Right lobe of liver (tissue), 6 donors: ENCODE results near the gene SLC11A2. TPM values are rescaled to one million over a fixed set of nuclear protein-coding genes. Genes with fewer than 3 reads are reported as not detected.
A peak's percentile ranks its signal among the peaks of the same experiment; 100 is the strongest.

ENCODE experiments used
- ATAC-seq, 4 donors: fragments of 200-7000 bp; cut with Tn5 transposase; one replicate each; pipeline ENCODE4 v1.9.1; 2020; ENCODE audit warnings: mild to moderate bottlenecking in 4 of 4, moderate library complexity in 4 of 4
- DNase-seq, 3 donors: peaks; one replicate each; pipeline ENCODE4 v3.0.0-alpha.2; 2020
- H3K27ac ChIP-seq, 3 donors: fragments of 200-600 bp; one replicate each; pipeline ENCODE4 v1.8.0; 2022
- H3K27me3 ChIP-seq, 2 donors: fragments of 200-600 bp; one replicate each; pipeline ENCODE4 v1.8.0; 2022
- H3K36me3 ChIP-seq, 4 donors: fragments of 200-600 bp; sonication (generic) in 1 of 4; one replicate each; pipeline versions ENCODE4 v1.5.1 to v1.8.0; 2017 to 2022; ENCODE audit warnings: control low read depth in 1 of 4
- H3K4me1 ChIP-seq, 4 donors: fragments of 200-600 bp; sonication (generic) in 1 of 4; one replicate each; pipeline versions ENCODE4 v1.5.1 to v1.8.0; 2017 to 2022; ENCODE audit warnings: control low read depth in 1 of 4
- H3K4me3 ChIP-seq, 3 donors: fragments of 200-600 bp; one replicate each; pipeline ENCODE4 v1.8.0; 2022
- H3K9me3 ChIP-seq, 4 donors: fragments of 200-600 bp; sonication (generic) in 1 of 4; one replicate each; pipeline versions ENCODE4 v1.5.1 to v1.8.0; 2017 to 2022; ENCODE audit warnings: control low read depth in 1 of 4
- POLR2A ChIP-seq: fragments of 450-650 bp; IDR thresholded peaks from one replicate; pipeline ENCODE4 v1.6.1; 2017; ENCODE audit warnings: antibody characterized with exemption, mild to moderate bottlenecking
- WGBS: methylation state at CpG from one replicate; pipeline ENCODE4 v1.1.6; 2018; ENCODE audit warnings: low coverage, low lambda C conversion rate; ENCODE audit not compliant: insufficient coverage; ENCODE audit errors: missing lambda C conversion rate; 5-methylcytosine and 5-hydroxymethylcytosine counted together
- intact Hi-C, 2 donors: fragments of 100-400 bp; cut with DNase I; formaldehyde crosslinking; loops; one replicate each; pipeline versions ENCODE4 v1.11.2 to v1.14.1; 2022
- total RNA-seq, 6 experiments: library from RNA; depleted of rRNA in 2 of 6; stranded (reverse); fragments of >200 nt in 2 of 6; fragmentation: NEBNext Ultra II Directional in 3 of 6; extraction: Animal tissue kit (Norgen Biotek cat#: 25700) in 3 of 6; gene quantifications; one replicate each; pipeline versions ENCODE4 v1.1.0 to v1.2.4, GENCODE V29; 2016 to 2023
- TF ChIP-seq, protein P1 (sequence below), 4 donors: fragments of 200-600 bp in 3 of 4; fragments of 450-650 bp in 1 of 4; IDR thresholded peaks; one replicate each; pipeline versions ENCODE4 v1.5.1 to v1.8.0; 2016 to 2022; ENCODE audit warnings: antibody characterized with exemption in 4 of 4, mild to moderate bottlenecking in 2 of 4
- donor health status: DM: no; HTN: yes; CAD: no.
- donor health status: DM: no; HTN: no; CAD: no.
- donor health status: DM: no; HTN: no; CAD: no.
- donor health status: DM: no; HTN: yes; CAD: no.
- donor health status: DM: no; HTN: yes; CAD: no.

Gene SLC11A2
- total RNA-seq, 6 experiments from 2014 or later = 27.8 to 51.6 (median 34.2) TPM

- Histone ChIP-seq H3K4me1 (peaks cover 0 to 10% (median 0%) of the 10 kb centered on the region in 4 donors), H3K36me3 (peaks cover 0 to 69% (median 38%) of the 10 kb centered on the region in 4 donors), H3K27me3 (no peaks in the 10 kb centered on the region), H3K27ac (no peak overlapping the region), H3K9me3 (no peaks in the 10 kb centered on the region), H3K4me3 (no peak overlapping the region)
- DNase-seq (no peak), ATAC-seq (no peak)
- TF ChIP-seq POLR2A = no peak
- TF ChIP-seq, protein P1, sequence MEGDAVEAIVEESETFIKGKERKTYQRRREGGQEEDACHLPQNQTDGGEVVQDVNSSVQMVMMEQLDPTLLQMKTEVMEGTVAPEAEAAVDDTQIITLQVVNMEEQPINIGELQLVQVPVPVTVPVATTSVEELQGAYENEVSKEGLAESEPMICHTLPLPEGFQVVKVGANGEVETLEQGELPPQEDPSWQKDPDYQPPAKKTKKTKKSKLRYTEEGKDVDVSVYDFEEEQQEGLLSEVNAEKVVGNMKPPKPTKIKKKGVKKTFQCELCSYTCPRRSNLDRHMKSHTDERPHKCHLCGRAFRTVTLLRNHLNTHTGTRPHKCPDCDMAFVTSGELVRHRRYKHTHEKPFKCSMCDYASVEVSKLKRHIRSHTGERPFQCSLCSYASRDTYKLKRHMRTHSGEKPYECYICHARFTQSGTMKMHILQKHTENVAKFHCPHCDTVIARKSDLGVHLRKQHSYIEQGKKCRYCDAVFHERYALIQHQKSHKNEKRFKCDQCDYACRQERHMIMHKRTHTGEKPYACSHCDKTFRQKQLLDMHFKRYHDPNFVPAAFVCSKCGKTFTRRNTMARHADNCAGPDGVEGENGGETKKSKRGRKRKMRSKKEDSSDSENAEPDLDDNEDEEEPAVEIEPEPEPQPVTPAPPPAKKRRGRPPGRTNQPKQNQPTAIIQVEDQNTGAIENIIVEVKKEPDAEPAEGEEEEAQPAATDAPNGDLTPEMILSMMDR (IDR thresholded peaks at IDR 0.05) = no peak
- intact Hi-C loops = loop anchor here in 1 of 2 donors (10.0 kb wide), 1 partner anchor 186 kb away; no protein-coding TSS in a partner anchor
- 83% methylated on average over 3 of the region's 7 CpGs for WGBS
Measured at GRCh38 chr12:51059086-51059485, 32.9 kb upstream of the SLC11A2 start.

DNA sequence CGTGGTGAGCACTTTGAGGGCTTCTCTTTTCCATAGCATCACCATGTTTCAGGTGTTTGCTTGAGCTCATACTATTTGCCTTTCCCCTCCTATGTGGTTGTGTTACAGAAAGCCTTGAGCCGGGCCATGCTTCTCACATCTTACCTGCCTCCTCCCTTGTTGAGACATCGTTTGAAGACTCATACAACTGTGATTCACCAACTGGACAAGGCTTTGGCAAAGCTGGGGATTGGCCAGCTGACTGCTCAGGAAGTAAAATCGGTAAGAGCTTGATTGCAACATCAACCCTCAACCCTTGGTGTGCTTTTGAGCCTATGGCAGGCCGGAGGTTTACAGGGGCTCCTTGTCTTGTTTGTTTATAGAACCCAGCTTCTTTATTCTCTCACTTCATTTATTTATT lies 30.1 kb upstream of the SLC11A2 start:
- intact Hi-C loops = loop anchor here in 1 of 2 donors (10.0 kb wide), 1 partner anchor 189 kb away; no protein-coding TSS in a partner anchor
- WGBS = 35% methylated on average over 3 of the region's 5 CpGs
- peak in 3 of 4 donors; percentile 24 to 67 (median 29) for ATAC-seq
- DNase-seq = peak in 1 of 3 donors; percentile 28
- no peak overlapping the region for H3K4me3 ChIP-seq
- H3K36me3 ChIP-seq = peaks cover 0 to 85% (median 50%) of the 10 kb centered on the region in 4 donors
- no peaks in the 10 kb centered on the region for H3K27me3 ChIP-seq
- H3K27ac ChIP-seq = no peak overlapping the region
- no peaks in the 10 kb centered on the region for H3K4me1 ChIP-seq
- TF ChIP-seq, protein P1 (IDR thresholded peaks at IDR 0.05) = no peak
- TF ChIP-seq POLR2A = no peak
- no peaks in the 10 kb centered on the region for H3K9me3 ChIP-seq

- DNase-seq = no peak
- whole genome bisulfite sequencing = 100% methylated on average over 1 of the region's 2 CpGs
- H3K27ac ChIP-seq = no peak overlapping the region
- ATAC-seq = no peak
- no peak overlapping the region for H3K4me3 ChIP-seq
- TF ChIP-seq, protein P1 (IDR thresholded peaks at IDR 0.05) = no peak
- TF ChIP-seq POLR2A = no peak
- intact Hi-C loops = loop anchor here in 1 of 2 donors (10.0 kb wide), 1 partner anchor 190 kb away; no protein-coding TSS in a partner anchor
- no peaks in the 10 kb centered on the region for H3K27me3 ChIP-seq
- peaks cover 0 to 89% (median 48%) of the 10 kb centered on the region in 4 donors for H3K36me3 ChIP-seq
- no peaks in the 10 kb centered on the region for H3K9me3 ChIP-seq
- H3K4me1 ChIP-seq = peaks cover 0 to under 1% (median 0%) of the 10 kb centered on the region in 4 donors
Measured at GRCh38 chr12:51055060-51055459, 28.9 kb upstream of the SLC11A2 start.

DNA sequence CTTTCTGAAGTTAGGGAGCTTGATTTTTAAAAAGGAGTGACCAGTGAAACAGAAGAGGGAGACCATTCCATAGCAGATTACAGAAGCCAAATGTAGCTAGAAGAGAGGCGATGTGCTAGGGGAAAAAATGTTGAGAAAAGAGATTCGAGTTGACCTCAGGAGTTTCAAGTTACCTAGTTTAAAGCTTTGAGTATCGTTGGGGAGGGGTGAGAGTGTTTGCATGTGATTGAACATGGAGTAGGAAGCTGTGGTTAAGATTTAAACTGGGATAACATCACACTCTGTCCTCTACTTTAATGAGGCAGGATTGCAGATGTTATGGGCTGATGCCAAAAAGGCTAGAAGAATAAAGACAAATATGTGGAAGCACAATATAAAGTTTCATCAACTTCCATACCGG lies 25.6 kb upstream of the SLC11A2 start:
- Histone ChIP-seq H3K27me3 (no peaks in the 10 kb centered on the region), H3K27ac (no peak overlapping the region), H3K4me1 (peaks cover 0 to 14% (median 5%) of the 10 kb centered on the region in 4 donors), H3K9me3 (no peaks in the 10 kb centered on the region), H3K4me3 (no peak overlapping the region), H3K36me3 (peaks cover 0 to 56% (median 25%) of the 10 kb centered on the region in 4 donors)
- 70% methylated on average over 4 of the region's 4 CpGs for WGBS
- TF ChIP-seq, protein P1 (IDR thresholded peaks at IDR 0.05) = no peak
- TF ChIP-seq POLR2A = no peak
- ATAC-seq (no peak), DNase-seq (no peak)
- intact Hi-C loops = loop anchor here in 1 of 2 donors (10.0 kb wide), 1 partner anchor 193 kb away; no protein-coding TSS in a partner anchor
